ENCODE measurements around the gene MACF1. TPM values are rescaled to one million over a fixed set of nuclear protein-coding genes. Genes with fewer than 3 reads are reported as not detected.

The MACF1 gene
- polyA plus RNA-seq, 1 of the 3 experiments (the other 2 are of a cell fraction): 37.6 TPM

- Histone ChIP-seq H3K27me3 (ENCODE audit: insufficient read depth) (no peaks in the 10 kb centered on the region), H3K27ac (ENCODE audit: low read depth in 2 of 2, low read length in 1 of 2) (no peak overlapping the region), H3K9me3 (no peaks in the 10 kb centered on the region), H3K79me2 (ENCODE audit: insufficient read depth) (no peaks in the 10 kb centered on the region), H3K9me2 (no peaks in the 10 kb centered on the region), H3K4me2 (no peak overlapping the region), H2AFZ (ENCODE audit: low read depth) (no peak overlapping the region), H4K20me1 (ENCODE audit: insufficient read depth) (no peaks in the 10 kb centered on the region), H3K9ac (no peak overlapping the region), H3K4me3 (ENCODE audit: low read depth in 2 of 2, low read length in 1 of 2) (no peak overlapping the region), H3K36me3 (replicated peaks in 1 of 2; ENCODE audit: control insufficient read depth in 1 of 2, insufficient read depth in 2 of 2, low read length in 1 of 2) (no peaks in the 10 kb centered on the region), H3K4me1 (ENCODE audit: control insufficient read depth in 1 of 2, insufficient read depth in 2 of 2, low read depth in 1 of 2, low read length in 1 of 2) (no peaks in the 10 kb centered on the region; a peak in 1 of 4 replicates), H3F3A (replicated peaks; ENCODE audit: insufficient read depth) (no peaks in the 10 kb centered on the region)
- DNase-seq: no peak
- ChIA-PET CTCF (interaction anchor here (0.6 kb wide), 1 partner anchor 42 kb away, joined by 3 read pairs; no protein-coding TSS in a partner anchor), POLR2A (no interaction called here)
- no peak for TF ChIP-seq YY1 (IDR thresholded peaks at IDR 0.05; ENCODE audit: low read depth)
- TF ChIP-seq RFX5 (IDR thresholded peaks at IDR 0.05; ENCODE audit: low read length): no peak
- TF ChIP-seq RAD21 (IDR thresholded peaks at IDR 0.05; ENCODE audit: low read length): no peak
- TF ChIP-seq, protein P1, sequence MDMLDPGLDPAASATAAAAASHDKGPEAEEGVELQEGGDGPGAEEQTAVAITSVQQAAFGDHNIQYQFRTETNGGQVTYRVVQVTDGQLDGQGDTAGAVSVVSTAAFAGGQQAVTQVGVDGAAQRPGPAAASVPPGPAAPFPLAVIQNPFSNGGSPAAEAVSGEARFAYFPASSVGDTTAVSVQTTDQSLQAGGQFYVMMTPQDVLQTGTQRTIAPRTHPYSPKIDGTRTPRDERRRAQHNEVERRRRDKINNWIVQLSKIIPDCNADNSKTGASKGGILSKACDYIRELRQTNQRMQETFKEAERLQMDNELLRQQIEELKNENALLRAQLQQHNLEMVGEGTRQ (IDR thresholded peaks at IDR 0.05; ENCODE audit: borderline replicate concordance, low read depth, low read length): no peak
- no peak for TF ChIP-seq TEAD4 (IDR thresholded peaks at IDR 0.05; ENCODE audit: borderline replicate concordance, insufficient read depth)
- TF ChIP-seq RCOR1 (IDR thresholded peaks at IDR 0.05; ENCODE audit: low read length): no peak
- TF ChIP-seq GABPA (IDR thresholded peaks at IDR 0.05; ENCODE audit: low read depth): no peak
- no peak for TF ChIP-seq CTCF (IDR thresholded peaks at IDR 0.05)
- TF ChIP-seq RXRA (IDR thresholded peaks at IDR 0.05; ENCODE audit: borderline replicate concordance, low read depth): no peak
- TF ChIP-seq EP300 (IDR thresholded peaks at IDR 0.05; ENCODE audit: borderline replicate concordance in 1 of 2, low read depth in 1 of 2, low read length in 1 of 2): no peak
- TF ChIP-seq MEF2A (IDR thresholded peaks at IDR 0.05; ENCODE audit: borderline replicate concordance, low read depth): no peak
- no peak for TF ChIP-seq NRF1 (IDR thresholded peaks at IDR 0.05; ENCODE audit: low read depth, low read length)
- no peak for TF ChIP-seq SIN3A (IDR thresholded peaks at IDR 0.05; ENCODE audit: borderline replicate concordance, low read depth, low read length)
- 79% methylated on average over 5 of the region's 5 CpGs for WGBS (ENCODE audit: low lambda C conversion rate)
These were observed 295.2 kb downstream of the MACF1 start for GRCh38 chr1:39499668-39500067.

DNA sequence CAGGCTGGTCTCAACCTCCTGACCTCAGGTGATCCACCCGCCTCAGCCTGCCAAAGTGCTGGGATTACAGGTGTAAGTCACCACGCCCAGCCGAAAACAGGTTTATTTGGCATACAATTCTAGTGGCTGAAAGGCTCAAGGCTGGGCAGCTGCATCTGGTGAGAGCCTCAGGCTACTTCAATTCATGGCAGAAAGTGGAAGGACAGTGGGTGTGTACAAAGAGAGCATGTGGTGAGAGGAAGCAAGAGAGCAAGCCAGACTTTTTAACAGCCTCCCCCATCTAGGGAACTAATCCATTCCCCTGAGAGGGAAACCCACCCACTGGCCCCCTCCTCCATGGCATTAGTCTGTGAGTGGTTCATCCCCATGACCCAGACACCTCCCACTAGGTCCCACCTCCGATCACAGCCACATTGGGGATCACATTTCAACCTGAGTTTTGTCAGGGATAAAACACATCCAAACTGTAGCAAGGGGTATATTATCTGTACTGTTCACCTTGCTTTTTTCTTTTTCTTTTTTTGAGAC is 296.4 kb downstream of the MACF1 start:
- ChIA-PET POLR2A (no interaction called here), CTCF (no interaction called here)
- Histone ChIP-seq H3K9ac (no peak overlapping the region), H4K20me1 (ENCODE audit: insufficient read depth) (no peaks in the 10 kb centered on the region), H3K36me3 (replicated peaks in 1 of 2; ENCODE audit: control insufficient read depth in 1 of 2, insufficient read depth in 2 of 2, low read length in 1 of 2) (no peaks in the 10 kb centered on the region), H3K27me3 (ENCODE audit: insufficient read depth) (no peaks in the 10 kb centered on the region), H3K4me2 (no peak overlapping the region), H3K9me3 (no peaks in the 10 kb centered on the region), H2AFZ (ENCODE audit: low read depth) (no peak overlapping the region), H3K27ac (ENCODE audit: low read depth in 2 of 2, low read length in 1 of 2) (no peak overlapping the region), H3K4me3 (ENCODE audit: low read depth in 2 of 2, low read length in 1 of 2) (no peak overlapping the region), H3K79me2 (ENCODE audit: insufficient read depth) (no peaks in the 10 kb centered on the region), H3K9me2 (no peaks in the 10 kb centered on the region), H3K4me1 (ENCODE audit: control insufficient read depth in 1 of 2, insufficient read depth in 2 of 2, low read depth in 1 of 2, low read length in 1 of 2) (no peaks in the 10 kb centered on the region), H3F3A (replicated peaks; ENCODE audit: insufficient read depth) (no peaks in the 10 kb centered on the region)
- no peak for DNase-seq
- WGBS (ENCODE audit: low lambda C conversion rate): 88% methylated on average over 4 of the region's 4 CpGs
- no peak for TF ChIP-seq FOXM1 (IDR thresholded peaks at IDR 0.05; ENCODE audit: low read depth)
- TF ChIP-seq, protein P2, sequence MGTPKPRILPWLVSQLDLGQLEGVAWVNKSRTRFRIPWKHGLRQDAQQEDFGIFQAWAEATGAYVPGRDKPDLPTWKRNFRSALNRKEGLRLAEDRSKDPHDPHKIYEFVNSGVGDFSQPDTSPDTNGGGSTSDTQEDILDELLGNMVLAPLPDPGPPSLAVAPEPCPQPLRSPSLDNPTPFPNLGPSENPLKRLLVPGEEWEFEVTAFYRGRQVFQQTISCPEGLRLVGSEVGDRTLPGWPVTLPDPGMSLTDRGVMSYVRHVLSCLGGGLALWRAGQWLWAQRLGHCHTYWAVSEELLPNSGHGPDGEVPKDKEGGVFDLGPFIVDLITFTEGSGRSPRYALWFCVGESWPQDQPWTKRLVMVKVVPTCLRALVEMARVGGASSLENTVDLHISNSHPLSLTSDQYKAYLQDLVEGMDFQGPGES (IDR thresholded peaks at IDR 0.05; ENCODE audit: low read depth, low read length): no peak
- no peak for TF ChIP-seq GABPA (IDR thresholded peaks at IDR 0.05; ENCODE audit: low read depth)
- no peak for TF ChIP-seq NRF1 (IDR thresholded peaks at IDR 0.05; ENCODE audit: low read depth, low read length)
- TF ChIP-seq, protein P3, sequence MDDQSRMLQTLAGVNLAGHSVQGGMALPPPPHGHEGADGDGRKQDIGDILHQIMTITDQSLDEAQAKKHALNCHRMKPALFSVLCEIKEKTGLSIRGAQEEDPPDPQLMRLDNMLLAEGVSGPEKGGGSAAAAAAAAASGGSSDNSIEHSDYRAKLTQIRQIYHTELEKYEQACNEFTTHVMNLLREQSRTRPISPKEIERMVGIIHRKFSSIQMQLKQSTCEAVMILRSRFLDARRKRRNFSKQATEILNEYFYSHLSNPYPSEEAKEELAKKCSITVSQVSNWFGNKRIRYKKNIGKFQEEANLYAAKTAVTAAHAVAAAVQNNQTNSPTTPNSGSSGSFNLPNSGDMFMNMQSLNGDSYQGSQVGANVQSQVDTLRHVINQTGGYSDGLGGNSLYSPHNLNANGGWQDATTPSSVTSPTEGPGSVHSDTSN (IDR thresholded peaks at IDR 0.05): no peak
- TF ChIP-seq POLR2AphosphoS5 (IDR thresholded peaks at IDR 0.05; ENCODE audit: low read depth, low read length): no peak
- TF ChIP-seq, protein P4, sequence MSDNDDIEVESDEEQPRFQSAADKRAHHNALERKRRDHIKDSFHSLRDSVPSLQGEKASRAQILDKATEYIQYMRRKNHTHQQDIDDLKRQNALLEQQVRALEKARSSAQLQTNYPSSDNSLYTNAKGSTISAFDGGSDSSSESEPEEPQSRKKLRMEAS (IDR thresholded peaks at IDR 0.05; ENCODE audit: low read depth): no peak
- no peak for TF ChIP-seq RFX5 (IDR thresholded peaks at IDR 0.05; ENCODE audit: low read length)
- TF ChIP-seq CTCF (IDR thresholded peaks at IDR 0.05): no peak
- TF ChIP-seq, protein P5, sequence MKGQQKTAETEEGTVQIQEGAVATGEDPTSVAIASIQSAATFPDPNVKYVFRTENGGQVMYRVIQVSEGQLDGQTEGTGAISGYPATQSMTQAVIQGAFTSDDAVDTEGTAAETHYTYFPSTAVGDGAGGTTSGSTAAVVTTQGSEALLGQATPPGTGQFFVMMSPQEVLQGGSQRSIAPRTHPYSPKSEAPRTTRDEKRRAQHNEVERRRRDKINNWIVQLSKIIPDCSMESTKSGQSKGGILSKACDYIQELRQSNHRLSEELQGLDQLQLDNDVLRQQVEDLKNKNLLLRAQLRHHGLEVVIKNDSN (IDR thresholded peaks at IDR 0.05; ENCODE audit: borderline replicate concordance, low read depth): no peak
- TF ChIP-seq EP300 (IDR thresholded peaks at IDR 0.05; ENCODE audit: borderline replicate concordance in 1 of 2, low read depth in 1 of 2, low read length in 1 of 2): no peak

Data from SK-N-SH (cell line).